GM12801 (cell line): ENCODE results near the gene PSMA6.

Experiments used
- CTCF ChIP-seq: IDR thresholded peaks from one replicate; pipeline ENCODE4 v1.5.1; 2011; ENCODE audit warnings: control low read depth; ENCODE audit not compliant: insufficient read length; ENCODE audit errors: extremely low read depth

PSMA6 gene

DNA sequence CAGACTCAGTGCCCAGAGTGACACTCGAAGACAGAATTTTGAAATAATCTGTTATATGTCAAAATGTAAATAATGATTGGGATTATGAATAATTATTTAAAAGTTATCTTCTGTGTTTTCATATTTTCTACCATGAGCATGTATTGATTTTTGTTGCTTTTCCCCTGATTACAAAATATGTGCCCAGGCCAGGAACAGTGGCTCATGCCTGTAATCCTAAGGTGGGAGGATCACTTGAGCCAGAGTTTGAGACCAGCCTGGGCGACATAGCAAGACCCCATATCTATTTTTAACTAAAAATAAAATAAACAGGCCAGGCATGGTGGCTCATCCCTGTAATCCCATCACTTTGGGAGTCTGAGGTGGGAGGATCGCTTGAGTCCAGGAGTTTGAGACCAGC lies 13.5 kb downstream of the PSMA6 start:
- TF ChIP-seq CTCF, result no peak

- no peak for TF ChIP-seq CTCF
Observed at GRCh38 chr14:35306114-35306513, 13.9 kb downstream of the PSMA6 start.

DNA sequence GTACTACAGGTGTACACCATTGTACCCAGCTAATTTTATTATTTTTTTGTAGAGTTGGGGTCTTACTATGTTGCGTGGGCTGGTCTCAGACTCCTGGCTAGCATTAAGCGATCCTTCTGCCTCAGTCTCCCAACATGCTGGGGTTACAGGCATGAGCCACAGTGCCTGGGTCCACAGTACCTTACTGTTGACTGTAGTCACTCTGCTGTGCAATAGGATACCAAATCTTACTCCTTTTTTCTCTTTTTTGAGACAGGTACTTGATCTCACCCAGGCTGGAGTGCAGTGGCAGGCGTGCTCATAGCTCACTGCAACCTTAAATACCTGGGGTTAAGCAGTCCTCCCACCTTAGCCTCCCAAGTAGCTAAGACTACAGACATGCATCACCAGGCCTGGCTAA lies 25.6 kb downstream of the PSMA6 start:
- no peak for TF ChIP-seq CTCF

GRCh38 chr14:35319509-35319908 lies 27.3 kb downstream of the PSMA6 start:
- TF ChIP-seq CTCF, result no peak

GRCh38 chr14:35320472-35320871 lies 28.3 kb downstream of the PSMA6 start:
- TF ChIP-seq CTCF, result no peak

- TF ChIP-seq CTCF, result no peak
Observed at GRCh38 chr14:35326375-35326774, 34.2 kb downstream of the PSMA6 start.

- TF ChIP-seq CTCF, result no peak
Observed at GRCh38 chr14:35331605-35332516, 39.7 kb downstream of the PSMA6 start.
